GM18502 (cell line): ENCODE data around the gene SYT15B.
"Not testable (repeated sequence)": the region's sequence is repeated elsewhere in the genome, so short reads cannot be mapped to it uniquely, and the experiment has no call there.

Experiments used
- ATAC-seq: cut with Tn5 transposase; IDR thresholded peaks from one replicate; pipeline ENCODE4 v1.9.1; 2021; ENCODE audit warnings: mild to moderate bottlenecking; ENCODE audit not compliant: unreplicated experiment, poor library complexity

Gene SYT15B

GRCh38 chr10:47730911-47731310, 32.5 kb downstream of the SYT15B start:
- ATAC-seq, result not testable (repeated sequence)

GRCh38 chr10:47725740-47726139, 37.7 kb downstream of the SYT15B start:
- not testable (repeated sequence) for ATAC-seq

DNA sequence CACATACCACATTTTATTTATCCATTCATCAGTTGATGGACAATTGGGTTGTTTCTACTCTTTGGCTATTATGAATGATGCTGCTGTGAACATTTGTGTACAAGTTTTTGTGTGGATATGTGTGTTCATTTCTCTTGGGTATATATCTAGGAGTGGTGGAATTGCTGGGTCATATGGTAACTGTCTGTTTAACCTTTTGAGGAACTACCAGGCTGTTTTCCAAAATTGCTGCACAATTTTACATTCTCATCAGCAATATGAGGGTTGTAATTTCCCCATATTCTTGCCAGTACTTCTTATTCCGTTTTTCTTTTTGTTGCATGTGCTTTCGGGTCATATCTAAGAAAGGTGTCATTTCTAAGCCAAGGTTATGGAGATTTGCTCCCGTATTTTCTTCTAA, 38.3 kb downstream of the SYT15B start:
- ATAC-seq, result not testable (repeated sequence)

DNA sequence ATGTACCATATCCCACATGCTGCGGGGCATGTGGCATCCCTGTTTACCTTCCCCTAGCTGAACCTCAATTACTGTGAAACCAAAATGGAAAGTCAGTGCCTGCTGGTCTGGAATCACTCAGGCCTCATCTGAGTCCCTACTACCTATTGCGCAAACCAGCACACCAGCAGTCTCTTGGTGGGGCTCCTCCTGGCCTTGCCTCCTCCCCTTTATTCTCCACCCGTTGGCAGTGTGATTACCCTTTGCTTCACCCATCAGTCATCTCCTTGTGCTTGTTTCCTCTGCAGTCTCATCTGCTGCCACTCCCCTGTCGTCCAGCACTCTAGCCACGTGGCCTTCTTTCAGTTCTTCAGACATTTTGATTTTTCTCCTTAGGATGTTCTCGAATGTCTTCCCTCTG, 39.3 kb downstream of the SYT15B start:
- not testable (repeated sequence) for ATAC-seq

- ATAC-seq, result not testable (repeated sequence)
Observed at GRCh38 chr10:47723362-47723761, 40.0 kb downstream of the SYT15B start.

GRCh38 chr10:47717011-47717769, 46.2 kb downstream of the SYT15B start:
- not testable (repeated sequence) for ATAC-seq
